H9 (cell line): ENCODE data around the gene CWC25. TPM values are rescaled to one million over a fixed set of nuclear protein-coding genes. Genes with fewer than 3 reads are reported as not detected.

Experiments used
- DNase-seq: peaks from one replicate; pipeline ENCODE4 v3.0.0-alpha.2; 2017
- H2AFZ ChIP-seq: one replicate; pipeline ENCODE4 v1.6.1; 2013; ENCODE audit warnings: mild to moderate bottlenecking, low read length, control low read depth, moderate library complexity
- H2AK5ac ChIP-seq: 2 replicates; pipeline ENCODE4 v1.6.1; 2013; ENCODE audit warnings: low read length, control low read depth, mixed read lengths; ENCODE audit not compliant: insufficient read length
- H2BK120ac ChIP-seq: one replicate; pipeline ENCODE4 v1.6.1; 2013; ENCODE audit warnings: low read depth, mild to moderate bottlenecking, low read length, control low read depth, inconsistent platforms; ENCODE audit not compliant: poor library complexity, severe bottlenecking
- H2BK12ac ChIP-seq: 2 replicates; pipeline ENCODE4 v1.6.1; 2013; ENCODE audit warnings: low read length, control low read depth, mixed read lengths, low read depth; ENCODE audit not compliant: insufficient read length
- H2BK15ac ChIP-seq: 2 replicates; pipeline ENCODE4 v1.6.1; 2013; ENCODE audit warnings: low read depth, low read length, control low read depth
- H2BK20ac ChIP-seq: one replicate; pipeline ENCODE4 v1.6.1; 2013; ENCODE audit warnings: low read depth, mild to moderate bottlenecking, low read length, control low read depth, inconsistent platforms; ENCODE audit not compliant: poor library complexity, severe bottlenecking
- H2BK5ac ChIP-seq: 2 replicates; pipeline ENCODE4 v1.6.1; 2013; ENCODE audit warnings: low read length, control low read depth, mixed read lengths; ENCODE audit not compliant: insufficient read length
- H3K14ac ChIP-seq: 2 replicates; pipeline ENCODE4 v1.6.1; 2013; ENCODE audit warnings: low read length, control low read depth; ENCODE audit not compliant: insufficient read depth
- H3K18ac ChIP-seq: 2 replicates; pipeline ENCODE4 v1.6.1; 2013; ENCODE audit warnings: low read depth, mild to moderate bottlenecking, mixed read lengths, low read length, control low read depth; ENCODE audit not compliant: insufficient read length
- H3K23ac ChIP-seq: 2 replicates; pipeline ENCODE4 v1.6.1; 2013; ENCODE audit warnings: low read length, control low read depth, mixed read lengths, low read depth; ENCODE audit not compliant: insufficient read length
- H3K23me2 ChIP-seq: 2 replicates; pipeline ENCODE4 v1.6.1; 2013; ENCODE audit warnings: low read depth, mild to moderate bottlenecking, mixed read lengths, low read length, control low read depth; ENCODE audit not compliant: insufficient read length, poor library complexity, severe bottlenecking
- H3K27ac ChIP-seq: 2 replicates; pipeline ENCODE4 v1.5.1; 2013; ENCODE audit warnings: low read length, control low read depth, mixed read lengths, low read depth; ENCODE audit not compliant: insufficient read length
- H3K27me3 ChIP-seq: 2 replicates; pipeline ENCODE4 v1.6.1; 2013; ENCODE audit warnings: low read length, control low read depth, inconsistent platforms; ENCODE audit not compliant: insufficient read depth
- H3K4ac ChIP-seq: 2 replicates; pipeline ENCODE4 v1.6.1; 2013; ENCODE audit warnings: low read depth, mild to moderate bottlenecking, control low read depth, inconsistent platforms, low read length, moderate library complexity
- H3K4me1 ChIP-seq: 2 replicates; pipeline ENCODE4 v1.6.1; 2013; ENCODE audit warnings: low read length, control low read depth, inconsistent platforms; ENCODE audit not compliant: insufficient read depth
- H3K4me2 ChIP-seq: 2 replicates; pipeline ENCODE4 v1.6.1; 2013; ENCODE audit warnings: low read length, control low read depth, mixed read lengths; ENCODE audit not compliant: insufficient read length, insufficient read depth
- H3K56ac ChIP-seq: 2 replicates; pipeline ENCODE4 v1.6.1; 2013; ENCODE audit warnings: low read depth, mild to moderate bottlenecking, mixed read lengths, low read length, control low read depth; ENCODE audit not compliant: insufficient read length
- H3K79me1 ChIP-seq: 2 replicates; pipeline ENCODE4 v1.6.1; 2013; ENCODE audit warnings: low read depth, mild to moderate bottlenecking, moderate library complexity, low read length, control low read depth, inconsistent platforms; ENCODE audit not compliant: insufficient read depth, poor library complexity, severe bottlenecking
- H3K79me2 ChIP-seq: 2 replicates; pipeline ENCODE4 v1.6.1; 2013; ENCODE audit warnings: low read length, control low read depth, inconsistent platforms; ENCODE audit not compliant: insufficient read depth
- H3K9ac ChIP-seq: 2 replicates; pipeline ENCODE4 v1.6.1; 2013; ENCODE audit warnings: low read length, control low read depth, mixed read lengths; ENCODE audit not compliant: insufficient read length; ENCODE audit errors: extremely low read depth
- H3K9me3 ChIP-seq: one replicate; pipeline ENCODE4 v1.6.1; 2013; ENCODE audit warnings: low read depth, low read length, inconsistent platforms; ENCODE audit not compliant: control insufficient read depth
- H3T11ph ChIP-seq: one replicate; pipeline ENCODE4 v1.6.1; 2013; ENCODE audit warnings: mild to moderate bottlenecking, low read length, control low read depth, inconsistent platforms
- H4K20me1 ChIP-seq: one replicate; pipeline ENCODE4 v1.6.1; 2013; ENCODE audit not compliant: control insufficient read depth, insufficient read length, insufficient read depth
- H4K5ac ChIP-seq: 2 replicates; pipeline ENCODE4 v1.6.1; 2013; ENCODE audit warnings: low read depth, mild to moderate bottlenecking, mixed read lengths, low read length, control low read depth; ENCODE audit not compliant: insufficient read length
- H4K8ac ChIP-seq: replicated peaks from 2 replicates; pipeline ENCODE4 v1.6.1; 2013; ENCODE audit warnings: low read length, control low read depth, mixed read lengths, low read depth; ENCODE audit not compliant: insufficient read length
- H4K91ac ChIP-seq: 2 replicates; pipeline ENCODE4 v1.6.1; 2013; ENCODE audit warnings: low read depth, mild to moderate bottlenecking, moderate library complexity, mixed read lengths, low read length, control low read depth; ENCODE audit not compliant: insufficient read length
- H3K27ac Mint-ChIP-seq, 3 experiments: 2 replicates in 2 of 3; 3 replicates in 1 of 3; pipeline ENCODE4 v1.8.0; 2020 to 2021; ENCODE audit warnings: mixed read lengths in 3 of 3, mild to moderate bottlenecking in 1 of 3, moderate library complexity in 1 of 3
- H3K27me3 Mint-ChIP-seq: 2 replicates; pipeline ENCODE4 v1.8.0; 2021; ENCODE audit warnings: low read depth, mild to moderate bottlenecking, moderate library complexity, mixed read lengths
- H3K36me3 Mint-ChIP-seq, 3 experiments: 2 replicates in 2 of 3; 3 replicates in 1 of 3; pipeline ENCODE4 v1.8.0; 2020 to 2021; ENCODE audit warnings: low read depth in 3 of 3, mixed read lengths in 3 of 3; ENCODE audit not compliant: insufficient read depth in 1 of 3
- H3K4me1 Mint-ChIP-seq, 2 experiments: 2 replicates each; pipeline ENCODE4 v1.8.0; 2020; ENCODE audit warnings: mixed read lengths in 2 of 2
- H3K4me3 Mint-ChIP-seq, 2 experiments: 2 replicates in 1 of 2; 3 replicates in 1 of 2; pipeline ENCODE4 v1.8.0; 2020 to 2021; ENCODE audit warnings: mild to moderate bottlenecking in 2 of 2, mixed read lengths in 2 of 2, moderate library complexity in 1 of 2
- H3K9me3 Mint-ChIP-seq, 2 experiments: 2 replicates in 1 of 2; 3 replicates in 1 of 2; pipeline ENCODE4 v1.8.0; 2020; ENCODE audit warnings: mild to moderate bottlenecking in 2 of 2, mixed read lengths in 2 of 2, moderate library complexity in 1 of 2
- CTCF ChIP-seq: fragments of 200-600 bp; sonication (generic); conservative IDR thresholded peaks from 3 replicates; pipeline ENCODE4 v1.8.0; 2021; ENCODE audit warnings: antibody characterized with exemption, mild to moderate bottlenecking
- WGBS: extraction: QIAGEN DNeasy Blood & Tissue Kit; methylation state at CpG from one replicate; pipeline ENCODE4 v1.1.7; 2013; ENCODE audit warnings: missing lambda C conversion rate, low lambda C conversion rate, mixed read lengths; ENCODE audit not compliant: insufficient read length; ENCODE audit errors: extremely low coverage; 5-methylcytosine and 5-hydroxymethylcytosine counted together
- total RNA-seq: library from RNA; stranded (reverse); gene quantifications from 2 replicates; pipeline ENCODE4 v1.2.1, GENCODE V29; 2021

Gene CWC25
- total RNA-seq, 1 experiment from 2014 or later: 15.9 TPM

- TF ChIP-seq CTCF: no peak
- Histone ChIP-seq H2BK5ac (no peak overlapping the region), H3K4me2 (peak overlapping the region; percentile 90), H3K9me3 (no peaks in the 10 kb centered on the region), H3K56ac (no peak overlapping the region), H4K8ac (no peak overlapping the region), H4K91ac (no peak overlapping the region), H3K79me1 (peaks cover 3% of the 10 kb centered on the region), H3K4ac (no peak overlapping the region), H2AFZ (no peak overlapping the region), H2BK15ac (no peak overlapping the region), H3K18ac (no peak overlapping the region), H3K79me2 (peaks cover 26% of the 10 kb centered on the region; the same call in 1 of the 2 replicates), H3K23ac (no peak overlapping the region), H3K23me2 (peaks cover 5% of the 10 kb centered on the region), H4K5ac (no peak overlapping the region), H3K14ac (no peak overlapping the region), H2BK20ac (no peak overlapping the region), H4K20me1 (no peaks in the 10 kb centered on the region), H2BK12ac (no peak overlapping the region), H3K27me3 (no peaks in the 10 kb centered on the region), H3K9ac (no peak overlapping the region), H3K27ac (no peak overlapping the region), H2BK120ac (no peak overlapping the region), H3K4me1 (no peaks in the 10 kb centered on the region; the same call in 1 of the 2 replicates), H2AK5ac (no peak overlapping the region), H3T11ph (no peak overlapping the region)
- no peaks in the 10 kb centered on the region; the same call in 1 of the 2 replicates for H3K27me3 Mint-ChIP-seq
- no CpG with 5 or more reads among the region's 6 CpGs for WGBS
- H3K9me3 Mint-ChIP-seq: peaks cover 0 to 3% of the 10 kb centered on the region in 2 experiments; a peak in 1 of 5 replicates
- peaks cover 25 to 28% of the 10 kb centered on the region in 2 experiments for H3K4me1 Mint-ChIP-seq
- H3K27ac Mint-ChIP-seq: peak overlapping the region in 1 of 3 experiments; percentile 75; a peak in 2 of 7 replicates
- DNase-seq: no peak
- peaks cover 22 to 50% (median 34%) of the 10 kb centered on the region in 3 experiments for H3K36me3 Mint-ChIP-seq
- H3K4me3 Mint-ChIP-seq: peak overlapping the region; percentile 98 to 99
These were observed 27.3 kb downstream of the CWC25 start for GRCh38 chr17:38797828-38798227.
